ENCODE data around the gene AMH.

- no peak for TF ChIP-seq CTCF (IDR thresholded peaks at IDR 0.05)
- TF ChIP-seq EZH2phosphoT487 (IDR thresholded peaks at IDR 0.05; ENCODE audit: borderline replicate concordance, low read depth): no peak
- TF ChIP-seq NRF1 (IDR thresholded peaks at IDR 0.05; ENCODE audit: low read depth, low read length): no peak
- TF ChIP-seq CHD2 (IDR thresholded peaks at IDR 0.05; ENCODE audit: low read length, partially characterized antibody): no peak
- no peak for TF ChIP-seq TAF1 (IDR thresholded peaks at IDR 0.05; ENCODE audit: borderline replicate concordance, low read depth, low read length)
Observed at GRCh38 chr19:2212861-2213711, 36.0 kb upstream of the AMH start.
